ENCODE results near the gene LZTFL1. TPM values are rescaled to one million over a fixed set of nuclear protein-coding genes. Genes with fewer than 3 reads are reported as not detected.

The LZTFL1 gene
- total and polyA plus RNA-seq, 2 experiments from 2014 or later, result 6.3 to 13.9 TPM

- no peaks in the 10 kb centered on the region for H3K9me3 Mint-ChIP-seq
- H2AFZ ChIP-seq, result no peak overlapping the region
- no peaks in the 10 kb centered on the region for H3K9me2 ChIP-seq (ENCODE audit: insufficient read depth)
- no peaks in the 10 kb centered on the region for H3K79me2 ChIP-seq (replicated peaks; ENCODE audit: insufficient read depth)
- H3K4me3 ChIP-seq, result no peak overlapping the region
- ATAC-seq (no peak), DNase-seq (ENCODE audit: low spot score) (no peak)
- H4K20me1 ChIP-seq (replicated peaks; ENCODE audit: insufficient read depth), result no peaks in the 10 kb centered on the region
- H3F3A ChIP-seq (replicated peaks; ENCODE audit: low read depth), result no peaks in the 10 kb centered on the region
- no peak overlapping the region for H3K4me3 Mint-ChIP-seq
- H3K27ac ChIP-seq (ENCODE audit: low read depth), result no peak overlapping the region
- H3K4me1 ChIP-seq (ENCODE audit: insufficient read depth), result peaks cover 4% of the 10 kb centered on the region; the same call in 1 of the 2 replicates
- H3K27ac Mint-ChIP-seq, result no peak overlapping the region
- H3K36me3 ChIP-seq (ENCODE audit: insufficient read depth), result no peaks in the 10 kb centered on the region
- no peak for TF ChIP-seq NANOG (IDR thresholded peaks at IDR 0.05; ENCODE audit: borderline replicate concordance)
- TF ChIP-seq STAT1 (IDR thresholded peaks at IDR 0.05; ENCODE audit: unreplicated experiment), result no peak
- TF ChIP-seq REST (IDR thresholded peaks at IDR 0.05; ENCODE audit: unreplicated experiment), result no peak
- no peak for TF ChIP-seq POLR2AphosphoS5 (IDR thresholded peaks at IDR 0.05; ENCODE audit: low read depth)
- TF ChIP-seq, protein P1, sequence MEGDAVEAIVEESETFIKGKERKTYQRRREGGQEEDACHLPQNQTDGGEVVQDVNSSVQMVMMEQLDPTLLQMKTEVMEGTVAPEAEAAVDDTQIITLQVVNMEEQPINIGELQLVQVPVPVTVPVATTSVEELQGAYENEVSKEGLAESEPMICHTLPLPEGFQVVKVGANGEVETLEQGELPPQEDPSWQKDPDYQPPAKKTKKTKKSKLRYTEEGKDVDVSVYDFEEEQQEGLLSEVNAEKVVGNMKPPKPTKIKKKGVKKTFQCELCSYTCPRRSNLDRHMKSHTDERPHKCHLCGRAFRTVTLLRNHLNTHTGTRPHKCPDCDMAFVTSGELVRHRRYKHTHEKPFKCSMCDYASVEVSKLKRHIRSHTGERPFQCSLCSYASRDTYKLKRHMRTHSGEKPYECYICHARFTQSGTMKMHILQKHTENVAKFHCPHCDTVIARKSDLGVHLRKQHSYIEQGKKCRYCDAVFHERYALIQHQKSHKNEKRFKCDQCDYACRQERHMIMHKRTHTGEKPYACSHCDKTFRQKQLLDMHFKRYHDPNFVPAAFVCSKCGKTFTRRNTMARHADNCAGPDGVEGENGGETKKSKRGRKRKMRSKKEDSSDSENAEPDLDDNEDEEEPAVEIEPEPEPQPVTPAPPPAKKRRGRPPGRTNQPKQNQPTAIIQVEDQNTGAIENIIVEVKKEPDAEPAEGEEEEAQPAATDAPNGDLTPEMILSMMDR (conservative IDR thresholded peaks at IDR 0.05; ENCODE audit: low read depth in 2 of 2), result no peak
- TF ChIP-seq EZH2 (IDR thresholded peaks at IDR 0.05; ENCODE audit: low read depth, unreplicated experiment), result no peak
- no peak for TF ChIP-seq ZNF331 (CRISPR knock-in tag; IDR thresholded peaks at IDR 0.05; ENCODE audit: low read depth)
- TF ChIP-seq JUNB (IDR thresholded peaks at IDR 0.05; ENCODE audit: unreplicated experiment), result no peak
- TF ChIP-seq ETS1 (IDR thresholded peaks at IDR 0.05), result no peak
- H3K4me1 Mint-ChIP-seq, result peaks cover 7% of the 10 kb centered on the region
- H3K27me3 ChIP-seq (ENCODE audit: insufficient read depth), result peaks cover 59% of the 10 kb centered on the region
- H3K36me3 Mint-ChIP-seq (ENCODE audit: low read depth), result no peaks in the 10 kb centered on the region
- H3K4me2 ChIP-seq, result no peak overlapping the region
- peaks cover 44% of the 10 kb centered on the region for H3K27me3 Mint-ChIP-seq (ENCODE audit: insufficient read depth, low read depth, poor library complexity)
Measured at GRCh38 chr3:45798034-45798433, 43.9 kb downstream of the LZTFL1 start.

Measured in GM23338 (cell line).